Fibroblast of pulmonary artery (primary cell): Measurements from ENCODE around the gene S1PR3.

ENCODE experiments used
- DNase-seq: peaks from one replicate; pipeline ENCODE4 v3.0.0-alpha.2; 2010; ENCODE audit warnings: low read depth
- H3K4me3 ChIP-seq: replicated peaks from 2 replicates; pipeline ENCODE4 v1.5.1; 2011; ENCODE audit warnings: low read depth, mild to moderate bottlenecking, control low read depth, low read length, moderate library complexity
- CTCF ChIP-seq: IDR thresholded peaks from 2 replicates; pipeline ENCODE4 v1.5.1; 2011; ENCODE audit warnings: mild to moderate bottlenecking, control low read depth, low read length, inconsistent platforms; ENCODE audit errors: missing control alignments

S1PR3 gene

GRCh38 chr9:88996046-88996920 lies 5.0 kb downstream of the S1PR3 start:
- DNase-seq = no peak
- no peak for TF ChIP-seq CTCF
- no peak overlapping the region for H3K4me3 ChIP-seq

DNA sequence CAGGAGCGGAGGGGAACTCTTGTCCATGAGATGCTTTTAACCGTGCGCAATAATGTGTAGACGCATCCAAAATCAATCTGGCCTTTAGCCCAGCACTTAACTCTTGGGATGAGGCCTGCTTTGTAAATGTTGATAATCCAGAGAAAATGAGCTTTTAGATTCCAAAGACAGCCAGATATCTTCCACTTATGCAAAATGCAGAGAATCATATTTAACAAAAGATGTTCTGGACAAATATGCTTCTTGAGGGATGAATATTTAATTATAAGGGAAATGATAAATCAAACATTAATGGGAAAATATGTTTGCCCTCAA lies 5.6 kb downstream of the S1PR3 start:
- TF ChIP-seq CTCF = no peak
- DNase-seq = no peak

DNA sequence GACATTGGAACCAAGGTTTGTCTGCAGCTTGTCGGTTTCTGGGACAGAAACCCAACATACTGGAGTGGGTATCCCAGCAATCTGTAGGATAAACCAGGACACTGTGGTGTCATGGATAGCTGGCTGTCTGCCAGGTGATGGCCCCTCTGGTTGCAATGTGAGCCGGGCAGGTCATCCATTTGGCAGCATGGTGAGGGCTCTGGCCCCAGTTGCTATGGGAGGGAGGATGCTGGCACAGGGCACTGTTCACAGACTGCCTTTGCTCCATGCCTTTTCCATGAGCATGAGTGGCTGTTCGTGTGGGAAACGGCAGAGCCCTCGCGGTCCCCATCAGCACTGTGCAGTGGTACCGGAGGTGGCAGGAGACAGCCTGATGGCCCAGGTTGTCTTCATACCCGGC lies 6.4 kb downstream of the S1PR3 start:
- TF ChIP-seq CTCF = no peak
- no peak overlapping the region for H3K4me3 ChIP-seq
- DNase-seq = no peak

More for the DNA sequence above, 5.6 kb downstream of the S1PR3 start:
- H3K4me3 ChIP-seq = no peak overlapping the region

- no peak for DNase-seq
- no peak for TF ChIP-seq CTCF
Measured at GRCh38 chr9:88998503-88998902, 7.2 kb downstream of the S1PR3 start.

DNA sequence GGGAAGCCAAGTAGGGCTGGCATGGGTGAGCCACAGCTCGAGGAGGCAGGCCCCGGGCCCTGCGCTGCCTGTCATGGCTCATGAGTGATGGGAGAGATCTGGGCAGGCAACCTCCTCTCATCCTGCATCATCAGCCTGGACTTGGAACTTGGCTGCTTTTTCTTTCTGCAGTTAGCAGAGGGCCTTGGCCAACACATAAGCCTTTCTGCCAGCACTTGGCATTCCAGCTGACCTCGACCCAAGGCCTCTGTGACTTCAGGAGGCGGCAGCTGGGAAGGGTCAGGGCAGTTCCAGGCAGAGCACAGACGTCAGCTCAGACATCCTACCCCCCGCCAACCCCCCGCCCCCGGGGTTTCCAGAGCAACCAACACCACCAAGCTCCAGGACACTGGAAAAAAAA lies 7.6 kb downstream of the S1PR3 start:
- peak; percentile 62 for DNase-seq
- no peak for TF ChIP-seq CTCF
- no peak overlapping the region for H3K4me3 ChIP-seq

More at GRCh38 chr9:88998503-88998902, 7.2 kb downstream of the S1PR3 start:
- no peak overlapping the region for H3K4me3 ChIP-seq

GRCh38 chr9:89000371-89000781 lies 9.1 kb downstream of the S1PR3 start:
- no peak overlapping the region for H3K4me3 ChIP-seq
- DNase-seq = no peak
- TF ChIP-seq CTCF = no peak
